Neural cell (in vitro differentiated cells): Measurements from ENCODE around the gene QRICH2.

Experiments
- EP300 ChIP-seq: fragments of 450-650 bp; conservative IDR thresholded peaks from 2 replicates; pipeline ENCODE4 v1.6.1; 2014; ENCODE audit warnings: antibody characterized with exemption, mild to moderate bottlenecking, moderate library complexity; ENCODE audit not compliant: poor library complexity, severe bottlenecking
- EZH2 ChIP-seq: fragments of 200-600, 300-800 bp; shearing (Covaris generic), sonication (generic); IDR thresholded peaks from 2 replicates; pipeline ENCODE4 v1.6.1; 2014; ENCODE audit warnings: antibody characterized with exemption, low read length, borderline replicate concordance, mild to moderate bottlenecking; ENCODE audit not compliant: insufficient read depth, poor library complexity, severe bottlenecking
- MXI1 ChIP-seq: fragments of 450-650 bp; conservative IDR thresholded peaks from 2 replicates; pipeline ENCODE4 v1.6.1; 2014; ENCODE audit warnings: antibody characterized with exemption, mild to moderate bottlenecking; ENCODE audit not compliant: poor library complexity, severe bottlenecking
- POLR2AphosphoS5 ChIP-seq: IDR thresholded peaks from 2 replicates; pipeline ENCODE4 v1.6.1; 2012
- RAD21 ChIP-seq: fragments of 450-650 bp; conservative IDR thresholded peaks from 2 replicates; pipeline ENCODE4 v1.6.1; 2014; ENCODE audit warnings: antibody characterized with exemption, mild to moderate bottlenecking, moderate library complexity
- SMC3 ChIP-seq: fragments of 450-650 bp; conservative IDR thresholded peaks from 2 replicates; pipeline ENCODE4 v1.6.1; 2014; ENCODE audit warnings: antibody characterized with exemption, mild to moderate bottlenecking, moderate library complexity; ENCODE audit not compliant: poor library complexity
- TF ChIP-seq, protein P1 (sequence below): fragments of 450-650 bp; IDR thresholded peaks from 2 replicates; pipeline ENCODE4 v1.5.1; 2014; ENCODE audit warnings: antibody characterized with exemption, mild to moderate bottlenecking, moderate library complexity; ENCODE audit not compliant: poor library complexity, severe bottlenecking
- TF ChIP-seq, protein P2 (sequence below): IDR thresholded peaks from 2 replicates; pipeline ENCODE4 v1.6.1; 2012; ENCODE audit warnings: borderline replicate concordance

DNA sequence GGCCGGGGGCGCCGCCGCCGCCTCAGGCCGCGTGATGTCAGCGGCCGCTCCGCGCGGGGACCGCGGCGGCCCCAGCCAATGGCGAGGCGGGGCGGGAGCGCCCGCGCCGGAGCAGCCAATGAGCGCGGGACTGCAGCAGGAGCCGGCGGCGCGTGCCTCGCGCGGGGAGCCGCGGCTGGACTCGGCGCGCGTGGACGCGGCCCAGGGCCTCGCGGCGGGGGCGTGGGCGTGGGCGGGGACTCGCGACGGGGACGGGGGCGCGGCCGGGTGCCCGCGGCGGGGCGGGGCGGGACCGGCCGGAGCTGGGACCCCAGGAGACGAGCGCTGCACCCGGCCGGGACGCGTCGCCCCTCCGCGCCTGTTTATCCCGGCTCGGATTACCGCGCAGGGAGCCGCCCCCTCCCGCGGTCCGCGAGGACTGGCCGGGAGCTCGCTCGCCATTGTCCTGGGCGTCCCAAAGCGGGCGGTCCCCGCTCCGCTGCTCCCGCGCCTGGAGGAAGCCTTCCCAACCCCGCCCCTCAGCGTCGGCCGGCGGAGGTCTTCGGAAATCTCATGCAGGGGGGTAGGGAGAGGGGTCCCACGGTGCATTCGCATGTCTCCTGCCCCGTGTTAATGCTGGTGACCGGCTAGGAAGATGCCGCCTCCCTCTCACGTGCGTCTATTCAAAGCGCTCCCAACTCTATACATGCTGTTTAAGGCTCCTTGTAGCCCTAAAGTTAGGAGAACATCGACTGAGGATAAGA is 67.4 kb downstream of the QRICH2 start, which contains the start of gene RNF157:
- TF ChIP-seq EZH2 = no peak
- TF ChIP-seq, protein P1, sequence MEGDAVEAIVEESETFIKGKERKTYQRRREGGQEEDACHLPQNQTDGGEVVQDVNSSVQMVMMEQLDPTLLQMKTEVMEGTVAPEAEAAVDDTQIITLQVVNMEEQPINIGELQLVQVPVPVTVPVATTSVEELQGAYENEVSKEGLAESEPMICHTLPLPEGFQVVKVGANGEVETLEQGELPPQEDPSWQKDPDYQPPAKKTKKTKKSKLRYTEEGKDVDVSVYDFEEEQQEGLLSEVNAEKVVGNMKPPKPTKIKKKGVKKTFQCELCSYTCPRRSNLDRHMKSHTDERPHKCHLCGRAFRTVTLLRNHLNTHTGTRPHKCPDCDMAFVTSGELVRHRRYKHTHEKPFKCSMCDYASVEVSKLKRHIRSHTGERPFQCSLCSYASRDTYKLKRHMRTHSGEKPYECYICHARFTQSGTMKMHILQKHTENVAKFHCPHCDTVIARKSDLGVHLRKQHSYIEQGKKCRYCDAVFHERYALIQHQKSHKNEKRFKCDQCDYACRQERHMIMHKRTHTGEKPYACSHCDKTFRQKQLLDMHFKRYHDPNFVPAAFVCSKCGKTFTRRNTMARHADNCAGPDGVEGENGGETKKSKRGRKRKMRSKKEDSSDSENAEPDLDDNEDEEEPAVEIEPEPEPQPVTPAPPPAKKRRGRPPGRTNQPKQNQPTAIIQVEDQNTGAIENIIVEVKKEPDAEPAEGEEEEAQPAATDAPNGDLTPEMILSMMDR = no peak
- TF ChIP-seq, protein P2, sequence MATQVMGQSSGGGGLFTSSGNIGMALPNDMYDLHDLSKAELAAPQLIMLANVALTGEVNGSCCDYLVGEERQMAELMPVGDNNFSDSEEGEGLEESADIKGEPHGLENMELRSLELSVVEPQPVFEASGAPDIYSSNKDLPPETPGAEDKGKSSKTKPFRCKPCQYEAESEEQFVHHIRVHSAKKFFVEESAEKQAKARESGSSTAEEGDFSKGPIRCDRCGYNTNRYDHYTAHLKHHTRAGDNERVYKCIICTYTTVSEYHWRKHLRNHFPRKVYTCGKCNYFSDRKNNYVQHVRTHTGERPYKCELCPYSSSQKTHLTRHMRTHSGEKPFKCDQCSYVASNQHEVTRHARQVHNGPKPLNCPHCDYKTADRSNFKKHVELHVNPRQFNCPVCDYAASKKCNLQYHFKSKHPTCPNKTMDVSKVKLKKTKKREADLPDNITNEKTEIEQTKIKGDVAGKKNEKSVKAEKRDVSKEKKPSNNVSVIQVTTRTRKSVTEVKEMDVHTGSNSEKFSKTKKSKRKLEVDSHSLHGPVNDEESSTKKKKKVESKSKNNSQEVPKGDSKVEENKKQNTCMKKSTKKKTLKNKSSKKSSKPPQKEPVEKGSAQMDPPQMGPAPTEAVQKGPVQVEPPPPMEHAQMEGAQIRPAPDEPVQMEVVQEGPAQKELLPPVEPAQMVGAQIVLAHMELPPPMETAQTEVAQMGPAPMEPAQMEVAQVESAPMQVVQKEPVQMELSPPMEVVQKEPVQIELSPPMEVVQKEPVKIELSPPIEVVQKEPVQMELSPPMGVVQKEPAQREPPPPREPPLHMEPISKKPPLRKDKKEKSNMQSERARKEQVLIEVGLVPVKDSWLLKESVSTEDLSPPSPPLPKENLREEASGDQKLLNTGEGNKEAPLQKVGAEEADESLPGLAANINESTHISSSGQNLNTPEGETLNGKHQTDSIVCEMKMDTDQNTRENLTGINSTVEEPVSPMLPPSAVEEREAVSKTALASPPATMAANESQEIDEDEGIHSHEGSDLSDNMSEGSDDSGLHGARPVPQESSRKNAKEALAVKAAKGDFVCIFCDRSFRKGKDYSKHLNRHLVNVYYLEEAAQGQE = no peak
- no peak for TF ChIP-seq RAD21
- no peak for TF ChIP-seq SMC3
- TF ChIP-seq EP300 = no peak
- peak; percentile 82 for TF ChIP-seq MXI1
- no peak for TF ChIP-seq POLR2AphosphoS5
